SK-N-SH (cell line): Measurements from ENCODE around the gene AOAH. TPM values are rescaled to one million over a fixed set of nuclear protein-coding genes. Genes with fewer than 3 reads are reported as not detected.

Experiments
- CTCF ChIA-PET: fragments of 300-600, 350-600 bp; formaldehyde crosslinking; extraction: SDS; loops from one replicate; lab custom pipeline; 2021; lab: Yijun Ruan, JAX
- POLR2A ChIA-PET: fragments of 350-600 bp; sonication (Branson Sonifier 250); formaldehyde crosslinking; extraction: SDS; loops from one replicate; lab custom pipeline; 2020; ENCODE audit warnings: antibody characterized with exemption, inconsistent platforms; lab: Yijun Ruan, JAX
- DNase-seq: peaks from one replicate; pipeline ENCODE4 v3.0.0; 2012
- H2AFZ ChIP-seq: fragments of 200-600 bp; sonication (generic); 2 replicates; pipeline ENCODE4 v1.8.1; 2016; ENCODE audit warnings: antibody characterized with exemption, mild to moderate bottlenecking, low read depth
- H3F3A ChIP-seq: fragments of 200-600 bp; sonication (generic); replicated peaks from 2 replicates; pipeline ENCODE3; 2016; ENCODE audit warnings: antibody characterized with exemption, mild to moderate bottlenecking; ENCODE audit not compliant: insufficient read depth
- H3K27ac ChIP-seq, 2 experiments: fragments of 200-500 bp in 1 of 2; fragments of 200-600 bp in 1 of 2; sonication (Bioruptor generic) in 1 of 2; sonication (generic), shearing (Covaris generic) in 1 of 2; 2 replicates each; pipeline versions ENCODE4 v1.5.1 to v1.6.1; 2014 to 2016; ENCODE audit warnings: low read depth in 2 of 2, inconsistent platforms in 1 of 2, low read length in 1 of 2, mild to moderate bottlenecking in 1 of 2, mixed read lengths in 1 of 2
- H3K27me3 ChIP-seq: fragments of 200-600 bp; sonication (generic), shearing (Covaris generic); 2 replicates; pipeline ENCODE4 v1.6.1; 2016; ENCODE audit warnings: mixed run types; ENCODE audit not compliant: insufficient read depth
- H3K36me3 ChIP-seq, 2 experiments: fragments of 200-500 bp in 1 of 2; fragments of 200-600 bp in 1 of 2; sonication (Bioruptor generic) in 1 of 2; sonication (generic) in 1 of 2; replicated peaks in 1 of 2; 2 replicates each; pipeline versions ENCODE3 to v1.5.1; 2014 to 2016; ENCODE audit warnings: low read length in 1 of 2, mild to moderate bottlenecking in 1 of 2; ENCODE audit not compliant: insufficient read depth in 2 of 2, control insufficient read depth in 1 of 2
- H3K4me1 ChIP-seq, 2 experiments: fragments of 200-500 bp in 1 of 2; fragments of 200-600 bp in 1 of 2; sonication (Bioruptor generic) in 1 of 2; sonication (generic), shearing (Covaris generic) in 1 of 2; 2 replicates each; pipeline versions ENCODE4 v1.5.1 to v1.6.1; 2014 to 2016; ENCODE audit warnings: low read depth in 1 of 2, low read length in 1 of 2, mixed run types in 1 of 2; ENCODE audit not compliant: insufficient read depth in 2 of 2, control insufficient read depth in 1 of 2
- H3K4me2 ChIP-seq: fragments of 200-600 bp; sonication (generic), shearing (Covaris generic); 2 replicates; pipeline ENCODE4 v1.6.1; 2017; ENCODE audit warnings: mixed run types
- H3K4me3 ChIP-seq, 2 experiments: fragments of 200-500 bp in 1 of 2; fragments of 200-600 bp in 1 of 2; sonication (Bioruptor generic) in 1 of 2; sonication (generic), shearing (Covaris generic) in 1 of 2; 2 replicates each; pipeline versions ENCODE4 v1.5.1 to v1.8.1; 2014 to 2016; ENCODE audit warnings: low read depth in 2 of 2, inconsistent platforms in 1 of 2, low read length in 1 of 2, mild to moderate bottlenecking in 1 of 2, mixed read lengths in 1 of 2, moderate library complexity in 1 of 2
- H3K79me2 ChIP-seq: fragments of 200-600 bp; sonication (generic); 2 replicates; pipeline ENCODE4 v1.8.1; 2017; ENCODE audit warnings: mild to moderate bottlenecking; ENCODE audit not compliant: insufficient read depth
- H3K9ac ChIP-seq: fragments of 200-600 bp; sonication (generic); 2 replicates; pipeline ENCODE4 v1.6.1; 2017; ENCODE audit warnings: mixed run types
- H3K9me2 ChIP-seq: fragments of 200-600 bp; sonication (generic); 2 replicates; pipeline ENCODE4 v1.6.1; 2017; ENCODE audit warnings: mixed run types
- H3K9me3 ChIP-seq: fragments of 200-600 bp; sonication (generic); 2 replicates; pipeline ENCODE4 v1.6.1; 2017; ENCODE audit warnings: mixed run types, mild to moderate bottlenecking, moderate library complexity
- H4K20me1 ChIP-seq: fragments of 200-600 bp; sonication (generic); 2 replicates; pipeline ENCODE4 v1.6.1; 2017; ENCODE audit warnings: mild to moderate bottlenecking, mixed run types; ENCODE audit not compliant: insufficient read depth
- CHD2 ChIP-seq: fragments of 150-350 bp; IDR thresholded peaks from 2 replicates; pipeline ENCODE4 v1.6.1; 2018; ENCODE audit warnings: low read length; ENCODE audit not compliant: partially characterized antibody
- CTCF ChIP-seq: fragments of 200-600 bp; sonication (generic); IDR thresholded peaks from 2 replicates; pipeline ENCODE4 v1.6.1; 2017; ENCODE audit warnings: antibody characterized with exemption, mild to moderate bottlenecking, moderate library complexity
- EP300 ChIP-seq, 2 experiments: IDR thresholded peaks; 2 replicates each; pipeline versions ENCODE4 v1.4.0 to v1.6.1; 2012; ENCODE audit warnings: borderline replicate concordance in 1 of 2, low read depth in 1 of 2, low read length in 1 of 2
- EZH2phosphoT487 ChIP-seq: fragments of 200-600 bp; sonication (generic); IDR thresholded peaks from 2 replicates; pipeline ENCODE4 v1.6.1; 2017; ENCODE audit warnings: low read depth, mixed run types, mild to moderate bottlenecking, antibody characterized with exemption, moderate library complexity, borderline replicate concordance
- FOXM1 ChIP-seq: IDR thresholded peaks from 2 replicates; pipeline ENCODE4 v1.4.0; 2012; ENCODE audit warnings: low read depth, mild to moderate bottlenecking
- JUND ChIP-seq: IDR thresholded peaks from 2 replicates; pipeline ENCODE4 v1.4.0; 2012
- MAX ChIP-seq: IDR thresholded peaks from 2 replicates; pipeline ENCODE4 v1.4.0; 2012; ENCODE audit warnings: low read depth
- MEF2A ChIP-seq: IDR thresholded peaks from 2 replicates; pipeline ENCODE4 v1.4.0; 2012; ENCODE audit warnings: low read depth, borderline replicate concordance
- MXI1 ChIP-seq: IDR thresholded peaks from 2 replicates; pipeline ENCODE4 v1.6.1; 2012; ENCODE audit warnings: mild to moderate bottlenecking, low read depth, low read length, improper control_type of control experiment
- PBX3 ChIP-seq: IDR thresholded peaks from 2 replicates; pipeline ENCODE4; 2012
- RFX5 ChIP-seq: IDR thresholded peaks from 2 replicates; pipeline ENCODE4 v1.6.1; 2012; ENCODE audit warnings: mild to moderate bottlenecking, improper control_type of control experiment, low read length
- RXRA ChIP-seq: IDR thresholded peaks from 2 replicates; pipeline ENCODE4 v1.4.0; 2012; ENCODE audit warnings: low read depth, mild to moderate bottlenecking, borderline replicate concordance
- SIN3A ChIP-seq: IDR thresholded peaks from 2 replicates; pipeline ENCODE4 v1.6.1; 2012; ENCODE audit warnings: low read depth, mild to moderate bottlenecking, low read length, moderate library complexity, borderline replicate concordance
- SMC3 ChIP-seq: IDR thresholded peaks from 2 replicates; pipeline ENCODE4 v1.6.1; 2012; ENCODE audit warnings: low read depth, low read length, improper control_type of control experiment
- TAF1 ChIP-seq: IDR thresholded peaks from 2 replicates; pipeline ENCODE4 v1.6.1; 2012; ENCODE audit warnings: low read depth, mild to moderate bottlenecking, low read length, moderate library complexity, borderline replicate concordance
- TEAD4 ChIP-seq: IDR thresholded peaks from 2 replicates; pipeline ENCODE4 v1.4.0; 2012; ENCODE audit warnings: mild to moderate bottlenecking, borderline replicate concordance; ENCODE audit not compliant: insufficient read depth
- USF1 ChIP-seq: IDR thresholded peaks from 2 replicates; pipeline ENCODE4 v1.4.0; 2012; ENCODE audit warnings: low read depth, borderline replicate concordance
- YY1 ChIP-seq: IDR thresholded peaks from 2 replicates; pipeline ENCODE4 v1.4.0; 2012; ENCODE audit warnings: low read depth, mild to moderate bottlenecking
- WGBS: methylation state at CpG from one replicate; pipeline ENCODE4 v1.1.6; 2017; ENCODE audit warnings: low lambda C conversion rate; 5-methylcytosine and 5-hydroxymethylcytosine counted together
- polyA plus RNA-seq, 3 experiments: library from polyadenylated mRNA; depleted of rRNA; stranded (reverse); fragments of >200 nt; gene quantifications; 2 replicates each; pipeline ENCODE4 v1.2.3, GENCODE V29; 2012

The AOAH gene
- polyA plus RNA-seq, 1 of the 3 experiments (the other 2 are of a cell fraction), result not detected

GRCh38 chr7:36684954-36685353, 39.3 kb downstream of the AOAH start:
- Histone ChIP-seq H3K9me2 (no peaks in the 10 kb centered on the region), H3K79me2 (no peaks in the 10 kb centered on the region), H3F3A (no peaks in the 10 kb centered on the region), H4K20me1 (no peaks in the 10 kb centered on the region), H3K36me3 (no peaks in the 10 kb centered on the region), H3K4me3 (no peak overlapping the region), H3K9ac (no peak overlapping the region), H3K4me2 (no peak overlapping the region), H3K9me3 (no peaks in the 10 kb centered on the region; the same call in 1 of the 2 replicates), H3K27ac (no peak overlapping the region), H2AFZ (no peak overlapping the region), H3K27me3 (no peaks in the 10 kb centered on the region), H3K4me1 (peaks cover 0 to 7% of the 10 kb centered on the region in 2 experiments; a peak in 2 of 4 replicates)
- POLR2A ChIA-PET, result no interaction called here
- CTCF ChIA-PET, result interaction anchor here (1.6 to 6.0 kb wide), 2 partner anchors 13 to 282 kb away, joined by 3 to 50 read pairs; no protein-coding TSS in a partner anchor
- no peak for DNase-seq
- no peak for TF ChIP-seq YY1
- no peak for TF ChIP-seq TEAD4
- no peak for TF ChIP-seq MEF2A
- no peak for TF ChIP-seq EZH2phosphoT487
- TF ChIP-seq PBX3, result no peak
- TF ChIP-seq MXI1, result no peak
- TF ChIP-seq JUND, result no peak
- TF ChIP-seq CTCF, result no peak
- TF ChIP-seq MAX, result no peak
- no peak for TF ChIP-seq EP300 (IDR thresholded peaks at IDR 0.05; ENCODE audit: borderline replicate concordance in 1 of 2, low read depth in 1 of 2, low read length in 1 of 2)
- 79% methylated on average over 3 of the region's 3 CpGs for WGBS

GRCh38 chr7:36683695-36684357, 40.5 kb downstream of the AOAH start:
- POLR2A ChIA-PET, result no interaction called here
- 70% methylated on average over 4 of the region's 4 CpGs for WGBS

More at GRCh38 chr7:36683695-36684357, 40.5 kb downstream of the AOAH start:
- H3K4me1 ChIP-seq, result no peaks in the 10 kb centered on the region; a peak in 2 of 4 replicates
- CTCF ChIA-PET, result interaction anchor here (0.7 to 6.0 kb wide), 3 partner anchors 12 to 498 kb away, joined by 4 to 50 read pairs (median 4); no protein-coding TSS in a partner anchor
- no peak overlapping the region for H3K27ac ChIP-seq
- H3K9me3 ChIP-seq, result no peaks in the 10 kb centered on the region; the same call in 1 of the 2 replicates
- H3K27me3 ChIP-seq, result no peaks in the 10 kb centered on the region
- H3K36me3 ChIP-seq, result no peaks in the 10 kb centered on the region
- no peak overlapping the region for H3K4me2 ChIP-seq
- H3K79me2 ChIP-seq, result no peaks in the 10 kb centered on the region
- DNase-seq, result no peak
- no peak for TF ChIP-seq TAF1
- TF ChIP-seq TEAD4, result no peak
- no peak for TF ChIP-seq PBX3
- TF ChIP-seq RXRA, result no peak
- no peak for TF ChIP-seq EP300 (IDR thresholded peaks at IDR 0.05; ENCODE audit: borderline replicate concordance in 1 of 2, low read depth in 1 of 2, low read length in 1 of 2)
- TF ChIP-seq MAX, result no peak
- TF ChIP-seq SMC3, result no peak
- TF ChIP-seq RFX5, result no peak
- TF ChIP-seq CTCF, result no peak
- no peak for TF ChIP-seq CHD2
- no peak for TF ChIP-seq USF1
- TF ChIP-seq SIN3A, result no peak
- no peak for TF ChIP-seq FOXM1
- no peaks in the 10 kb centered on the region for H3F3A ChIP-seq
- no peak overlapping the region for H2AFZ ChIP-seq
- H4K20me1 ChIP-seq, result no peaks in the 10 kb centered on the region
- H3K9ac ChIP-seq, result no peak overlapping the region
- H3K4me3 ChIP-seq, result no peak overlapping the region
- H3K9me2 ChIP-seq, result no peaks in the 10 kb centered on the region
